SK-N-SH treated with all-trans-retinoic acid at 6 μM for 48 hours (cell line): ENCODE measurements around the gene ZFP62.

Source experiments
- ARNTL ChIP-seq: fragments of 450-650 bp; formaldehyde crosslinking; IDR thresholded peaks from 2 replicates; pipeline ENCODE4 v1.5.0; 2020; ENCODE audit warnings: low read depth, mild to moderate bottlenecking, moderate library complexity, borderline replicate concordance
- PATZ1 ChIP-seq: fragments of 250-450 bp; sonication (Bioruptor Pico); IDR thresholded peaks from 2 replicates; pipeline ENCODE4 v1.8.0; 2020; ENCODE audit warnings: mild to moderate bottlenecking, moderate library complexity, borderline replicate concordance
- TOX ChIP-seq: fragments of 250-450 bp; sonication (Bioruptor Pico); IDR thresholded peaks from 2 replicates; pipeline ENCODE4 v1.8.0; 2021; ENCODE audit warnings: mild to moderate bottlenecking, moderate library complexity, borderline replicate concordance
- ZC3H10 ChIP-seq: fragments of 250-450 bp; sonication (Bioruptor Pico); IDR thresholded peaks from 2 replicates; pipeline ENCODE4 v1.5.1; 2021; ENCODE audit warnings: mild to moderate bottlenecking, moderate library complexity
- ZFP3 ChIP-seq: fragments of 250-450 bp; sonication (Bioruptor Pico); IDR thresholded peaks from 2 replicates; pipeline ENCODE4 v1.5.0; 2020; ENCODE audit warnings: mild to moderate bottlenecking, moderate library complexity
- ZNF565 ChIP-seq: fragments of 450-650 bp; formaldehyde crosslinking; conservative IDR thresholded peaks from 2 replicates; pipeline ENCODE4 v1.5.0; 2020; ENCODE audit warnings: low read depth, mild to moderate bottlenecking, moderate library complexity
- ZNF70 ChIP-seq: fragments of 450-650 bp; formaldehyde crosslinking; IDR thresholded peaks from 2 replicates; pipeline ENCODE4 v1.5.0; 2020; ENCODE audit warnings: mild to moderate bottlenecking, moderate library complexity
- ZNF8 ChIP-seq: fragments of 450-650 bp; formaldehyde crosslinking; IDR thresholded peaks from 2 replicates; pipeline ENCODE4 v1.5.0; 2020; ENCODE audit warnings: mild to moderate bottlenecking, moderate library complexity
- TF ChIP-seq, protein P1 (sequence below): fragments of 250-450 bp; sonication (Bioruptor Pico); IDR thresholded peaks from 2 replicates; pipeline ENCODE4 v1.5.0; 2020; ENCODE audit warnings: mild to moderate bottlenecking, moderate library complexity

DNA sequence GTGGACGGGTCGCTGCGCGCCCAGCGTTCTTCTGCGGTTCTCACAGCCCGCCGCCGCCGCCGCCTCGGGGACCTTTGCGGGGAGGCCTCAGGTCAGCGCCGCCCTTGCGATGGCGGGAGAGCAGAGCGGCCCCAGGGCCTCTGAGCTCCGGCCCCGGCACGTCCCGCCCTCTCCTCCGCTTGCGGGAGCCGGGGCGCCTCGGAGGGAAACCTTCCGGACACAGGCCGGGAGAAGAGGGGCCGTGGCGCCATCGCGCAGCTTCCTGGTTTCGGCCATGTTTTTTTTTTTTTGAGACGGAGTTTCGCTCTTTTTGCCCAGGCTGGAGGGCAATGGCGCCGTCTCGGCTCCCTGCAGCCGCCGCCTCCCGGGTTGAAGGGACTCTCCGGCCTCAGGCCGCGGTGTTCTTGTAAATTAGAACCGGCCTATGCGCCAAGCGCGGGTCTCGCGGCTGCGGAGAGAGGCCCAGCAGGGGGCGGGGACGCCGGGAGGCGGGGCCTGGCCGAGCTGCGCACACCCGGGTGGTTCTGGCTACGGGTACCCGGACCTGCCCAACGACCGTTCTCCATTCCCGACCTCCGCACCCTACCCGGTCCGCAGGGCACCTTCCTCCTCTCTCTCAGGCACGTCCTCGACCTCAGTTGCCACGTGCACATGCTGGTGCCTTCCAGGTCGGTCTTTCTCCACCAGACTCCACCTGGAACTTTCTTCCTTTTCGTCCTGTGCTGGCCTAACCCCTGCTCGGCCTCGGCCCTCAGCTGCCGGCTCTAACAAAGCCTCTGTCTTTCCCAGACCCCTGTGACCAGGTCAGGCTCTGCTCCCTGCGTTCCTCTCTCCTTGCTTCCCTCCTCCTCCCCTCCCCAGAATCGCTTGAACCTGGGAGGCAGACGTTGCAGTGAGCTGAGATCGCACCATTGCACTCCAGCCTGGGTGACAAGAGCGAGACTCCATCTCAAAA lies 29.7 kb downstream of the ZFP62 start:
- TF ChIP-seq ZNF70 (no peak), TOX (CRISPR knock-in tag) (no peak), ZFP3 (CRISPR knock-in tag) (no peak), ZNF565 (CRISPR knock-in tag) (no peak), PATZ1 (CRISPR knock-in tag) (no peak), ARNTL (no peak), ZNF8 (CRISPR knock-in tag) (no peak), ZC3H10 (no peak)
- TF ChIP-seq, protein P1, sequence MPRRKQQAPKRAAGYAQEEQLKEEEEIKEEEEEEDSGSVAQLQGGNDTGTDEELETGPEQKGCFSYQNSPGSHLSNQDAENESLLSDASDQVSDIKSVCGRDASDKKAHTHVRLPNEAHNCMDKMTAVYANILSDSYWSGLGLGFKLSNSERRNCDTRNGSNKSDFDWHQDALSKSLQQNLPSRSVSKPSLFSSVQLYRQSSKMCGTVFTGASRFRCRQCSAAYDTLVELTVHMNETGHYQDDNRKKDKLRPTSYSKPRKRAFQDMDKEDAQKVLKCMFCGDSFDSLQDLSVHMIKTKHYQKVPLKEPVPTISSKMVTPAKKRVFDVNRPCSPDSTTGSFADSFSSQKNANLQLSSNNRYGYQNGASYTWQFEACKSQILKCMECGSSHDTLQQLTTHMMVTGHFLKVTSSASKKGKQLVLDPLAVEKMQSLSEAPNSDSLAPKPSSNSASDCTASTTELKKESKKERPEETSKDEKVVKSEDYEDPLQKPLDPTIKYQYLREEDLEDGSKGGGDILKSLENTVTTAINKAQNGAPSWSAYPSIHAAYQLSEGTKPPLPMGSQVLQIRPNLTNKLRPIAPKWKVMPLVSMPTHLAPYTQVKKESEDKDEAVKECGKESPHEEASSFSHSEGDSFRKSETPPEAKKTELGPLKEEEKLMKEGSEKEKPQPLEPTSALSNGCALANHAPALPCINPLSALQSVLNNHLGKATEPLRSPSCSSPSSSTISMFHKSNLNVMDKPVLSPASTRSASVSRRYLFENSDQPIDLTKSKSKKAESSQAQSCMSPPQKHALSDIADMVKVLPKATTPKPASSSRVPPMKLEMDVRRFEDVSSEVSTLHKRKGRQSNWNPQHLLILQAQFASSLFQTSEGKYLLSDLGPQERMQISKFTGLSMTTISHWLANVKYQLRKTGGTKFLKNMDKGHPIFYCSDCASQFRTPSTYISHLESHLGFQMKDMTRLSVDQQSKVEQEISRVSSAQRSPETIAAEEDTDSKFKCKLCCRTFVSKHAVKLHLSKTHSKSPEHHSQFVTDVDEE: no peak
